ENCODE data around the gene AKAP13.

Gene AKAP13

GRCh38 chr15:85757073-85757938 lies 376.9 kb downstream of the AKAP13 start:
- Histone ChIP-seq H3K27me3 (replicated peaks; ENCODE audit: control insufficient read depth, insufficient read depth, low read length) (no peaks in the 10 kb centered on the region), H3K36me3 (ENCODE audit: control insufficient read depth, insufficient read depth, low read length, severe bottlenecking) (peaks cover 57% of the 10 kb centered on the region), H3K9ac (ENCODE audit: low read length) (no peak overlapping the region), H3K9me3 (ENCODE audit: control insufficient read depth, low read length) (no peaks in the 10 kb centered on the region), H3K4me1 (ENCODE audit: control insufficient read depth, insufficient read depth, low read length) (peaks cover 44% of the 10 kb centered on the region), H3K4me3 (ENCODE audit: low read length) (no peak overlapping the region)
- DNase-seq (ENCODE audit: low read depth) = no peak

- H3K36me3 ChIP-seq (ENCODE audit: control insufficient read depth, insufficient read depth, low read length, severe bottlenecking) = peaks cover 60% of the 10 kb centered on the region
- H3K4me1 ChIP-seq (ENCODE audit: control insufficient read depth, insufficient read depth, low read length) = peaks cover 52% of the 10 kb centered on the region
- H3K9ac ChIP-seq (ENCODE audit: low read length) = no peak overlapping the region
- no peaks in the 10 kb centered on the region for H3K9me3 ChIP-seq (ENCODE audit: control insufficient read depth, low read length)
- DNase-seq (ENCODE audit: low read depth) = no peak
- H3K27me3 ChIP-seq (replicated peaks; ENCODE audit: control insufficient read depth, insufficient read depth, low read length) = no peaks in the 10 kb centered on the region
- H3K4me3 ChIP-seq (ENCODE audit: low read length) = no peak overlapping the region
Measured at GRCh38 chr15:85757939-85758654, 377.7 kb downstream of the AKAP13 start.

- Histone ChIP-seq H3K27me3 (replicated peaks; ENCODE audit: control insufficient read depth, insufficient read depth, low read length) (no peaks in the 10 kb centered on the region), H3K36me3 (ENCODE audit: control insufficient read depth, insufficient read depth, low read length, severe bottlenecking) (peaks cover 61% of the 10 kb centered on the region), H3K4me1 (ENCODE audit: control insufficient read depth, insufficient read depth, low read length) (peaks cover 56% of the 10 kb centered on the region), H3K4me3 (ENCODE audit: low read length) (no peak overlapping the region), H3K9ac (ENCODE audit: low read length) (no peak overlapping the region), H3K9me3 (ENCODE audit: control insufficient read depth, low read length) (no peaks in the 10 kb centered on the region)
- no peak for DNase-seq (ENCODE audit: low read depth)
Measured at GRCh38 chr15:85758655-85758978, 378.2 kb downstream of the AKAP13 start.

GRCh38 chr15:85759376-85759775 lies 379.0 kb downstream of the AKAP13 start:
- Histone ChIP-seq H3K4me3 (ENCODE audit: low read length) (no peak overlapping the region), H3K9ac (ENCODE audit: low read length) (no peak overlapping the region), H3K27me3 (replicated peaks; ENCODE audit: control insufficient read depth, insufficient read depth, low read length) (no peaks in the 10 kb centered on the region), H3K4me1 (ENCODE audit: control insufficient read depth, insufficient read depth, low read length) (peaks cover 60% of the 10 kb centered on the region), H3K36me3 (ENCODE audit: control insufficient read depth, insufficient read depth, low read length, severe bottlenecking) (peaks cover 56% of the 10 kb centered on the region), H3K9me3 (ENCODE audit: control insufficient read depth, low read length) (no peaks in the 10 kb centered on the region)
- DNase-seq (ENCODE audit: low read depth) = no peak

- H3K9ac ChIP-seq (ENCODE audit: low read length) = no peak overlapping the region
- H3K9me3 ChIP-seq (ENCODE audit: control insufficient read depth, low read length) = no peaks in the 10 kb centered on the region
- no peak for DNase-seq (ENCODE audit: low read depth)
- H3K4me1 ChIP-seq (ENCODE audit: control insufficient read depth, insufficient read depth, low read length) = peaks cover 61% of the 10 kb centered on the region
- H3K27me3 ChIP-seq (replicated peaks; ENCODE audit: control insufficient read depth, insufficient read depth, low read length) = no peaks in the 10 kb centered on the region
- H3K36me3 ChIP-seq (ENCODE audit: control insufficient read depth, insufficient read depth, low read length, severe bottlenecking) = peaks cover 56% of the 10 kb centered on the region
- H3K4me3 ChIP-seq (ENCODE audit: low read length) = no peak overlapping the region
Measured at GRCh38 chr15:85760049-85760448, 379.6 kb downstream of the AKAP13 start.

GRCh38 chr15:85760531-85761371 lies 380.3 kb downstream of the AKAP13 start:
- no peak for DNase-seq (ENCODE audit: low read depth)
- Histone ChIP-seq H3K9me3 (ENCODE audit: control insufficient read depth, low read length) (no peaks in the 10 kb centered on the region), H3K9ac (ENCODE audit: low read length) (no peak overlapping the region), H3K27me3 (replicated peaks; ENCODE audit: control insufficient read depth, insufficient read depth, low read length) (no peaks in the 10 kb centered on the region), H3K4me1 (ENCODE audit: control insufficient read depth, insufficient read depth, low read length) (peaks cover 56% of the 10 kb centered on the region), H3K36me3 (ENCODE audit: control insufficient read depth, insufficient read depth, low read length, severe bottlenecking) (peaks cover 52% of the 10 kb centered on the region), H3K4me3 (ENCODE audit: low read length) (no peak overlapping the region)

- DNase-seq (ENCODE audit: low read depth) = no peak
- peaks cover 50% of the 10 kb centered on the region for H3K4me1 ChIP-seq (ENCODE audit: control insufficient read depth, insufficient read depth, low read length)
- H3K27me3 ChIP-seq (replicated peaks; ENCODE audit: control insufficient read depth, insufficient read depth, low read length) = no peaks in the 10 kb centered on the region
- H3K4me3 ChIP-seq (ENCODE audit: low read length) = no peak overlapping the region
- H3K9me3 ChIP-seq (ENCODE audit: control insufficient read depth, low read length) = no peaks in the 10 kb centered on the region
- H3K36me3 ChIP-seq (ENCODE audit: control insufficient read depth, insufficient read depth, low read length, severe bottlenecking) = peaks cover 48% of the 10 kb centered on the region
- no peak overlapping the region for H3K9ac ChIP-seq (ENCODE audit: low read length)
Measured at GRCh38 chr15:85761635-85762034, 381.2 kb downstream of the AKAP13 start.

GRCh38 chr15:85762039-85762755 lies 381.8 kb downstream of the AKAP13 start:
- DNase-seq (ENCODE audit: low read depth) = no peak
- Histone ChIP-seq H3K9me3 (ENCODE audit: control insufficient read depth, low read length) (no peaks in the 10 kb centered on the region), H3K4me3 (ENCODE audit: low read length) (no peak overlapping the region), H3K4me1 (ENCODE audit: control insufficient read depth, insufficient read depth, low read length) (peaks cover 45% of the 10 kb centered on the region), H3K27me3 (replicated peaks; ENCODE audit: control insufficient read depth, insufficient read depth, low read length) (no peaks in the 10 kb centered on the region), H3K36me3 (ENCODE audit: control insufficient read depth, insufficient read depth, low read length, severe bottlenecking) (peaks cover 48% of the 10 kb centered on the region), H3K9ac (ENCODE audit: low read length) (no peak overlapping the region)

GRCh38 chr15:85762756-85763127 lies 382.3 kb downstream of the AKAP13 start:
- Histone ChIP-seq H3K36me3 (ENCODE audit: control insufficient read depth, insufficient read depth, low read length, severe bottlenecking) (peaks cover 48% of the 10 kb centered on the region), H3K4me1 (ENCODE audit: control insufficient read depth, insufficient read depth, low read length) (peaks cover 41% of the 10 kb centered on the region), H3K4me3 (ENCODE audit: low read length) (no peak overlapping the region), H3K9ac (ENCODE audit: low read length) (no peak overlapping the region), H3K27me3 (replicated peaks; ENCODE audit: control insufficient read depth, insufficient read depth, low read length) (no peaks in the 10 kb centered on the region), H3K9me3 (ENCODE audit: control insufficient read depth, low read length) (no peaks in the 10 kb centered on the region)
- no peak for DNase-seq (ENCODE audit: low read depth)

- Histone ChIP-seq H3K9ac (ENCODE audit: low read length) (no peak overlapping the region), H3K4me3 (ENCODE audit: low read length) (no peak overlapping the region), H3K4me1 (ENCODE audit: control insufficient read depth, insufficient read depth, low read length) (peaks cover 37% of the 10 kb centered on the region), H3K27me3 (replicated peaks; ENCODE audit: control insufficient read depth, insufficient read depth, low read length) (no peaks in the 10 kb centered on the region), H3K36me3 (ENCODE audit: control insufficient read depth, insufficient read depth, low read length, severe bottlenecking) (peaks cover 46% of the 10 kb centered on the region), H3K9me3 (ENCODE audit: control insufficient read depth, low read length) (no peaks in the 10 kb centered on the region)
- no peak for DNase-seq (ENCODE audit: low read depth)
Measured at GRCh38 chr15:85763157-85763556, 382.8 kb downstream of the AKAP13 start.
